ENCODE measurements around the gene SBK1. TPM values are rescaled to one million over a fixed set of nuclear protein-coding genes. Genes with fewer than 3 reads are reported as not detected.

The SBK1 gene
- total RNA-seq, 6 donors from 2014 or later: 1.1 to 4.2 (median 2.1) TPM

Small RNA genes within 50 kb of the gene (small RNA-seq; reads per million reads assigned to genes)
- 0 reads per million in 4 donors for gene AC138904.2

Other genes starting within 250 kb of the SBK1 start
- 1 to 10 TPM in 1 of 6 donors, not detected in 5; 2.2 TPM for gene GSG1L, start 228.8 kb upstream of the SBK1 start, total RNA-seq
- gene XPO6, start 80.6 kb upstream of the SBK1 start, total RNA-seq: 100 to 1,000 TPM in 5 of 6 donors, 10 to 100 TPM in 1; 95.5 to 256 (median 129) TPM
- gene NPIPB6, start 71.0 kb downstream of the SBK1 start, total RNA-seq: 1 to 10 TPM in 2 of 6 donors, not detected in 4; 1.6 to 3.3 TPM
- 100 to 1,000 TPM in 4 of 6 donors, 10 to 100 TPM in 2; 44.6 to 235 (median 112) TPM for gene EIF3CL, start 111.3 kb downstream of the SBK1 start, total RNA-seq
- gene NPIPB7, start 179.8 kb downstream of the SBK1 start, total RNA-seq: under 1 TPM in 2 of 6 donors, not detected in 4; 0.17 to 0.20 TPM
- gene CLN3, start 199.5 kb downstream of the SBK1 start, total RNA-seq: 10 to 100 TPM; 39.5 to 96.4 (median 56.2) TPM
- 10 to 100 TPM; 17.0 to 45.0 (median 33.4) TPM for gene APOBR, start 202.1 kb downstream of the SBK1 start, total RNA-seq
- gene IL27, start 214.3 kb downstream of the SBK1 start, total RNA-seq: 1 to 10 TPM in 1 of 6 donors, under 1 TPM in 1, not detected in 4; 0.89 to 1.4 TPM
- 100 to 1,000 TPM in 4 of 6 donors, 10 to 100 TPM in 2; 34.1 to 294 (median 119) TPM for gene NUPR1, start 246.4 kb downstream of the SBK1 start, total RNA-seq

Measured in upper lobe of left lung (tissue), 6 donors.